Skin epidermis (tissue), 12 donors: Measurements from ENCODE around the gene SIRPA.

ENCODE experiments used
- H3K27ac ChIP-seq, 21 experiments: fragments of 200-600 bp; sonication (generic) in 11 of 21; one replicate each; pipeline ENCODE4 v1.5.0; 2020; ENCODE audit warnings: mild to moderate bottlenecking in 3 of 21, inconsistent platforms in 2 of 21, moderate library complexity in 2 of 21
- H3K4me3 ChIP-seq, 7 experiments: fragments of 200-600 bp; sonication (generic) in 2 of 7; one replicate each; pipeline ENCODE4 v1.5.0; 2020; ENCODE audit warnings: inconsistent platforms in 2 of 7, mild to moderate bottlenecking in 2 of 7, moderate library complexity in 1 of 7

SIRPA gene

DNA sequence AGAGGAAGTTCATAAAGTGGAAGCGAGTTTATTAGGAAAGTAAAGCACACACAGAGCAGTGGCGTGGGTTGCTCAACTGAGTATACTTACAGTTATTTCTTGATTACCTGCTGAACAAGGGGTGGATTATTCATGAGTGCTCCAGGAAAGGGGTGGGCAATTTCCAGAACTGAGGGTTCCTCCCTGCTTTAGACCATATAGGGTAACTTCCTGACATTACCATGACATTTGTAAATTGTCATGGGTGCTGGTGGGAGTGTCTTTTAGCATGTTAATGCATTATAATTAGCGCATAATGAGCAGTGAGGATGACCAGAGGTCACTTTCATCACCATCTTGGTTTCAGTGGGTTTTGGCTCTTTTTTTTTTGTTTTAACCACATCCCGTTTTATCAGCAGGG is 68.9 kb downstream of the SIRPA start:
- H3K4me3 ChIP-seq = no peak overlapping the region

DNA sequence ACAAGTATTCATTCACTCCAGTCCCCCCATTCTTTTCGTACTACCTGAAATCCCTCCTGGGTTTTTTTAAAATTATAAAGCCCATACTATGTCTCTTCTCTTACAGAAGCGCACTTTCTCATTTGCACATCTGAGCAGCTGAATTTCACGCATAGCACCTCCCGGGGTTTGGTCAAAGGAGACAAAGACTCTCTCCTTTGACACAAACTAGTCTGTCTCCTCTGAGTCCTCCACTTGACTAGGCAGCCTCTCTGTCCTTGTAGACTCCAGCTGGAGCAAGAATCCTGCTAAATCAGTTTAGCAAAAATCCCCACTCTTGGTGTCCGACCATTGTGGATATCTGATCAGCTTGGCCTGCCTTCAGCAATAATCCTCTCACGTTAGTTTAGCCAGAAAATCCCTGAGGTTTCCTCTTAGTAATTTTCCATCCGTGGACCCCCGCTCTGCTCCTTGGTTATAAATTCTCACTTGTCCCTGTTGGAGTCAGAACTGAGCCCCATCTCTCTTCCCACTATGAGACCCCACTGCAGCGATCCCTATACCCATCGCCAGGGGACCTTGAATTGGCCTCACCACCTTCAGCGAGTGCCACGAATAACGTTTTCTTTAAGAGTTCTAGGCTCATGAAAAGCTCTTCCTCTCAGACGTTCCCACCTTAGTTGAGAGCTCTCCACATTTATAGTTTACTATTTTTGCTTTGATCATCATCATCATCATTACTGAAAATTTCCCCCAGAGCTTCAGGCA is 69.6 kb downstream of the SIRPA start:
- Histone ChIP-seq H3K4me3 (peak overlapping the region in 1 of 7 experiments; percentile 11), H3K27ac (peak overlapping the region in 3 of 21 experiments; percentile 40 to 51 (median 42))

More for the DNA sequence above, 68.9 kb downstream of the SIRPA start:
- peak overlapping the region in 1 of 21 experiments; percentile 42 for H3K27ac ChIP-seq

DNA sequence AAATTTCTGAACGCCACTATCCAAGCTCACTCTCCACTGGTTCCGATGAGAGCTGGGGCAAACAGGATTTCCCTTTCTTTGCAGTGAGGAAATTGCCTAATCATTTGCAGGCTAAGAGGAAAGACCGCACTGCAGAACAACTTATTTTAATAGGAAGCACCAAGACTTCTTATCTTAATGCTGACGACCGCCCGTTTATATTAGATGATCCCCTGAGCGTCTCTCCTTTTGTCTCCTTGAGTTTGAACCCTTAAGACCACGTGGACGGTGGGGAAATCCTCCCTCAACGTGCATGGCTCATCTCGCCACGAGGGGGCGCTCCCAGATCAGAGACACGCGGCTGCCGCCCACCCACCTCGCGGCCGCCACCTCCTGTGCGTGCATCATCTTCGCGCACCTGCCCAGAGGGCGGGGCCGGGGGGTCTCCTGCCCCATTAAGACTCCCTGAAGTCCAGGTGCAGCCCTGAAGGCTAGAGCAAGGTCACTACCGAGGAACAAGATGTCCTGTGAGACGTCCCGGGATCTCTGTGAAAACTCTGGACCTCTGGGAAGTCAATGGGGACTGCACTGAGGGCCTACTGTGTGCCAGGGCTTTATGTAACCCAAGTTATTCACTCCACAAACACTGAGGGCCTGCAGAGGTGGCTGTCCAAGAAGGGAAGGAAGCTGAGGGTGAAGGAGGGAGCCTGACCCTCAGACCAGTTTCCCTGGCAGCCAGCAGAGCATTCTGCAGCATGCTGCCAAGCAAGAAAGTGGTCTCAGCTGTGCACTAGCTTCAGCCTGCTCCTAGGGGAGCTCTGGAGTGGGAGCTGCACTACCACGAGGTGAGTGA is 70.5 kb downstream of the SIRPA start:
- peak overlapping the region in 2 of 7 experiments; percentile 11 to 13 for H3K4me3 ChIP-seq
- H3K27ac ChIP-seq = peak overlapping the region in 3 of 21 experiments; percentile 8 to 51 (median 40)

DNA sequence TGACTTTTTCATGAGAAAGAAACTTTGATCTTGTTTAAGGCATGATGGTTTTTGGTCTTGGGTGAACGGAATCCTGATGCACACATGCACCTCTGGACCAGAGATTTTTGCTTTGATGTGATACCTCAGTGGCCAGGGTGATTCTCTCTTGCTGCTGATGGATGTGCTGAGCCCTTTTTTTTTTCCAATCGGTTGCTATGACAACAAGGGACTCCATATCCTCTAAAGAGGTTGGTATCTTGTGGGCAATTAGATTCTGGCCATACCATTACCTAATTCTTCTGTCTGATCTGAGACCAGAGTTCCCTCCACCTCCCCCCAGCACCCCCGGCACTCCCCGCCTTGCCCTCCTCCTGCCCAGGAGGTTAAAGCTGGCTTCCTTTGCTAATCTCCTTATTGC is 73.8 kb downstream of the SIRPA start:
- Histone ChIP-seq H3K4me3 (no peak overlapping the region), H3K27ac (no peak overlapping the region)

DNA sequence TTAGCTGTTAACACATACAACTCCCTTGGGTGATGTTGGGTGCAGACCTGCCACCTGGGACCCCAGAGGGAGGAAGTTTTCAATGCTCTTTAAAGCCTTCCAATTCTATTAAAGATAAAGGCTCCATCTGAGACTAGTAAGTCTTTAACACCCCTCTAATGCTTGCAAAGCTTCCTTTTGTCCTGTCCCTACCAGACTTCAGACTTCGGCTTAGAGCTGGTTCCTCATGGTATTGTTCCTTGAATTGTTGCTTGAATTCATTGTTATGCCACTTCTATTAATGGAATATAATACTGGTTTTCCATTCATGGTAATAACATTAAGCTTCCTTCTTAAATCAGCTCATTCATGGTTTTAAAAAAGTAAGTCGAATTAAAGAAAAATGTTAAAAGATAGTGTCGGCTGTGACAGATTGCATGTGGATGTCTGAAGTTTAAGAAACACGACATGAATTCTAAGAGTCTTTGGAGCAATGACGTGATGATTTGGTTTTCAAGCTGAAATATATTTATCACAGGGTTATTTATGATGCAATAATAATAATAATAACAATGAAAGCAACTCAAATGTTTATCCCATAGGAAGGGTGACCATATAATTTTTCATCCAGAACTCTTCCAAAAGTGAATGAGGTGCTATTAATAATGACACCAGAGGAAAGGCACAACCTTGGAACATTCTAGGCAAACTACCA is 76.8 kb downstream of the SIRPA start:
- Histone ChIP-seq H3K27ac (no peak overlapping the region), H3K4me3 (no peak overlapping the region)

DNA sequence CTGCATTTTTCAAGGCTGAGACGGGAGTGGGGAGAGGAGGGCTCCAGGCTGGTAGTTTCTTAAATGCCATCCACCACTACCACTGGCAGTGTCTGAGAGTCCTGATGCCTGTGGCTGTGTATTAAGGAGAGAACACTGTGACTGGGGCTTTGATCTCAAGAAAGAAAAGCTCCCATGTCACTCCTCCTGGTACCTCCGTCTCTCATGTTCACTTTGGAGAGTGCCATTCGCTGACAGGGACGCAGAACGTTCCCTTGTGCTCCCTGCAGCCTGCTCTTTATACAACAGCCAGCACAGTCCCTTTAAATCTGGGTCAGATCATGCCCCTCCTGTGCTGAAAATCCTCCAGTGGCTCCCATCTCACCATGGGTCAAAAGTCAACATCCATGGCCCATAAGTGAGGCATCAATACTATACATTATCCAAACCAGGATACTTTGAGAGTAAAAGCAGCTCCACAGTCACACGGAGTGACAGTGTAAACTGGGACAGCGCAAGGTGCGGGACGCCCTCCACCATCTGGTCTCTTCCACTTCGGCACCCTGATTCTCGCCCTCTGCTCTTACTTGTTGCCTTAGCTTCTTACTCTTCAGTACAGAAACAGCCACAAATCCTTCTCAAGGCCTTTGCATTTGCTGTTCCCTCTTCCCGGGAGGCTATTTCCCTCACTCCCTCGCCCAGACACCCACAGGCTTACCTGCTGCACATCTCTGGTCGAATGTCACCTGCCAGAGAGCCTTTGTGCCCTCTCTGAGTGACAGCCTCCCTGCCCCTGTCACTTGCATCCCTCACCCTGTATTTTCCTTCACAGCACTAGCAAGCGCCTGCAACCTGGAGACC is 78.6 kb downstream of the SIRPA start:
- H3K27ac ChIP-seq = no peak overlapping the region
- no peak overlapping the region for H3K4me3 ChIP-seq

DNA sequence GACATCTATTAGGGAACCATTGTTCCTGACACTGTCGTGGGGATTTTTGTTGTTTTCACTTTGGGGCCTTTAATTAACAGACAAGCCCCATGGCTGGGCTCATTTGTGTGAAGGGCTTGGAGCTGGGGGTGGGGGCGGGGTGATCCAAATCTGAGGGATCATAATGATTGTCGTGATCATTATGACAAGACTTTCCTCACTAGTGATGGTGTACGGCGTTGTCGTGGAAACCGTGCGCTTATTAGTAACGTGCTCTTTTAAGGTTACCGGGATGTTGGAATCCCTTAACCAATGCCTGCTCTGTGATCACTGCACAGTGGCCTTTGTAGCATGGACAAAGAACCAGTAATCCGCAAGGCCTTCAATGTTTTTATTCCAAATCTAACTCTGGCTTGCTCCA is 80.1 kb downstream of the SIRPA start:
- Histone ChIP-seq H3K4me3 (no peak overlapping the region), H3K27ac (no peak overlapping the region)

DNA sequence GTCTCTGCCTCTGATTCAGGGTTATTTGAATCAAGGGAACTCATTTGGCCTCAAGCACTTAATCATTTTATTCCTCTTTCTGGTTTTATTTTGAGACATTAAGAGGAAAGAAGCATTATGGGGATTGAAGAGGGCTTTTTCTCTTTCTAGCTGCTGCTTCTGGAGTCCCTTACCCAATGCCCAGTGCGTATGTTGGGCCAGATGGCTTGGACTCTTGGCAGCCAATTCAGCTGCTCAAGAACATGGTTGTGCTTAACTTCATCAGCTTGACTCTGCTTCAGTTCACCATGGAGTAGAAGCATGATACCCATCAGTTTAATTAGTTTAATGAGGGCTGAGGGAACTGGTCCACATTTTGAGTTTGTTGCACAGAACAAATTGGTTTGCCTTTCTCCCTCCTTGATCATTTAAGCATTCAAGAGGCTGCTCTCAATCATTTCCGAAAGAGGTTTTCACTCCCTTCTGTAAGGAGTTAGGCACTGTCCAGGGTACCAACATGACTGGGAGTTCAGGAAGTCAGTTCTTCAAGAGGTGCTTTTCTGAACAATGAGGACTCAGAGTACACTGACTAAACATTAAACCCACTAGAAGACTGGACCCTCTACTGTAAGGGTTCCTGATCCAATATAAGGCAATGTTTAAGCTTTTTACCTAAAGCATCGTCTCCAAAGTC is 84.0 kb downstream of the SIRPA start:
- no peak overlapping the region for H3K27ac ChIP-seq
- H3K4me3 ChIP-seq = no peak overlapping the region

DNA sequence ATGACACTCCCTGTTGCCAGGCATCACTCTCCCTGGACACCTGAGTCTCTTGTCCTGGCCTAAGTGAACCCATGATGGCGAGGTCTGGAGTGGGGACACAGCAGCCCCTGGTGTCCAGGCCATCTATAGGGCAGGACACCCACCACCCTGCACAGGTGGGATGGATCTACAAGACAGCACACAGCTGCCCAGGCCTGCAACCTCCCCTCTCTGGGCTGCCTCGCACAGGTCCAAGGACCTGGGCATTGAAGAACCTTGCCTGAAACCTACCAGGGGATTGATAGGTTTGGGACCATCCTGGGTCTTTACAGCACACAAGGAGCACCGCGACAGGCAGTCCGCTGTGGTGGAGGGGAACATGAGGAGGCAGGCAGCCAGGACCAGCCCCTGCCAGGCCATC is 87.5 kb downstream of the SIRPA start:
- Histone ChIP-seq H3K4me3 (no peak overlapping the region), H3K27ac (no peak overlapping the region)

DNA sequence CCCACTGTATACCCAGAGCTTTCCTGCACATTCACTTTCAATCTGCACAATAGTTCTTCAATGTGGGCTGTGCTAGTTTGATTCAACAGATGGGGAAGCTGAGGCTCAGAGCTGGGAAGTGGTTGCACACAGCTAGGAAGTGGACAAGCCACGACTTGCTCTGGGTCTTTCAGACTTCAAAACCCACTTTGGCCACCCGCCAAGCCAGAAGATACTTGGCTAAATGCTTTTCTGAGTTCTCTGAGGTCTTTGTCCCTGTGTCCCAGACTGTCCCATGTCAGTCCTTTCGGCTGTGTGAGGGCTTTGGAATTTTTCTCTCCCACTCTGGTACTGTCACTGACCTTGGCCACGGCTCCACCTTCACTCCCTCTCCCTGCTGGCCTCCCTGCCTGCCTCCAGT is 88.1 kb downstream of the SIRPA start:
- Histone ChIP-seq H3K27ac (no peak overlapping the region), H3K4me3 (no peak overlapping the region)

DNA sequence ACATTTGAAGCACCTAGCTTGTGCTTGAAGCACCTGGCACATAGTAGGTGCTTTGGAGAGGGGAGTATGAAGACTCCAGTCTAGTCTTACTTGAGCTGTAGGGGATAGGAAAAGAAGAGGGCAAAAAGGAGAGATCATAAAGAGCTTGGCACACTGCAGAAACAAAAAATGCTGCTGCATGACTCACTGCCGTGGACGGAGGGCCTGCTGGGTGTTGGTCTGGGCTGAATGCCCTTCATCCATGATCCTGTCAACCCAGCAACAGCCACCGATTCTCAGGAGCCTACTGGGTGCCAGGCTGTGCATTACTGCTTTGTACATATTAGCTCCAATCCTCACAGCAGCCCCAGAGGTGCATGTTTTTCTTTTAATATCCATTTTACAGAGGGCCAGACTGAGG is 92.6 kb downstream of the SIRPA start:
- H3K4me3 ChIP-seq = no peak overlapping the region
- H3K27ac ChIP-seq = no peak overlapping the region
